Omental fat pad (tissue), 4 donors: ENCODE measurements around the gene PODXL. TPM values are rescaled to one million over a fixed set of nuclear protein-coding genes. Genes with fewer than 3 reads are reported as not detected.

ENCODE experiments used
- ATAC-seq: fragments of 150-250 bp; one replicate; pipeline ENCODE4 v1.9.1; 2016; ENCODE audit warnings: mild to moderate bottlenecking, moderate library complexity; ENCODE audit not compliant: low FRiP score
- DNase-seq: peaks from one replicate; pipeline ENCODE4 v3.0.0-alpha.2; 2019; ENCODE audit warnings: low spot score
- CTCF ChIP-seq, 3 donors: fragments of 450-650 bp; IDR thresholded peaks; one replicate each; pipeline ENCODE4 v1.5.1; 2016 to 2017; ENCODE audit warnings: antibody characterized with exemption in 3 of 3, mild to moderate bottlenecking in 3 of 3, moderate library complexity in 2 of 3
- total RNA-seq, 4 donors: library from RNA; depleted of rRNA; stranded (reverse); fragments of >200 nt; gene quantifications; one replicate each; pipeline ENCODE4 v1.1.0, GENCODE V29; 2016

The PODXL gene
- total RNA-seq, 4 donors from 2014 or later: 40.0 to 102 (median 71.6) TPM

- no peak for TF ChIP-seq CTCF (IDR thresholded peaks at IDR 0.05)
- DNase-seq (no peak), ATAC-seq (no peak)
Measured at GRCh38 chr7:131501930-131502685, 54.3 kb downstream of the PODXL start.

GRCh38 chr7:131501422-131501821, 55.0 kb downstream of the PODXL start:
- no peak for TF ChIP-seq CTCF (IDR thresholded peaks at IDR 0.05)
- ATAC-seq (no peak), DNase-seq (no peak)

- no peak for DNase-seq
- TF ChIP-seq CTCF (IDR thresholded peaks at IDR 0.05): no peak
- ATAC-seq: no peak
Measured at GRCh38 chr7:131500357-131500756, 56.1 kb downstream of the PODXL start.

GRCh38 chr7:131499801-131500200, 56.6 kb downstream of the PODXL start:
- ATAC-seq (no peak), DNase-seq (no peak)
- no peak for TF ChIP-seq CTCF (IDR thresholded peaks at IDR 0.05)

- ATAC-seq (peak; percentile 45), DNase-seq (no peak)
- TF ChIP-seq CTCF (IDR thresholded peaks at IDR 0.05): no peak
Measured at GRCh38 chr7:131498237-131498885, 58.1 kb downstream of the PODXL start.

GRCh38 chr7:131497454-131497853, 59.0 kb downstream of the PODXL start:
- DNase-seq (no peak), ATAC-seq (no peak)
- no peak for TF ChIP-seq CTCF (IDR thresholded peaks at IDR 0.05)
